Ovary (tissue), 3 donors: ENCODE data around the gene MAP2K5.

Experiments
- POLR2A ChIP-seq: fragments of 450-650 bp; IDR thresholded peaks from one replicate; pipeline ENCODE4 v1.6.1; 2017; ENCODE audit warnings: antibody characterized with exemption, mild to moderate bottlenecking, moderate library complexity
- TF ChIP-seq, protein P1 (sequence below), 3 donors: fragments of 450-650 bp in 2 of 3; fragments of 200-600 bp in 1 of 3; IDR thresholded peaks; one replicate each; pipeline versions ENCODE4 v1.5.1 to v1.8.0; 2016 to 2022; ENCODE audit warnings: antibody characterized with exemption in 3 of 3, mild to moderate bottlenecking in 1 of 3
- donor health status: DM: no; HTN: no; CAD: no.

DNA sequence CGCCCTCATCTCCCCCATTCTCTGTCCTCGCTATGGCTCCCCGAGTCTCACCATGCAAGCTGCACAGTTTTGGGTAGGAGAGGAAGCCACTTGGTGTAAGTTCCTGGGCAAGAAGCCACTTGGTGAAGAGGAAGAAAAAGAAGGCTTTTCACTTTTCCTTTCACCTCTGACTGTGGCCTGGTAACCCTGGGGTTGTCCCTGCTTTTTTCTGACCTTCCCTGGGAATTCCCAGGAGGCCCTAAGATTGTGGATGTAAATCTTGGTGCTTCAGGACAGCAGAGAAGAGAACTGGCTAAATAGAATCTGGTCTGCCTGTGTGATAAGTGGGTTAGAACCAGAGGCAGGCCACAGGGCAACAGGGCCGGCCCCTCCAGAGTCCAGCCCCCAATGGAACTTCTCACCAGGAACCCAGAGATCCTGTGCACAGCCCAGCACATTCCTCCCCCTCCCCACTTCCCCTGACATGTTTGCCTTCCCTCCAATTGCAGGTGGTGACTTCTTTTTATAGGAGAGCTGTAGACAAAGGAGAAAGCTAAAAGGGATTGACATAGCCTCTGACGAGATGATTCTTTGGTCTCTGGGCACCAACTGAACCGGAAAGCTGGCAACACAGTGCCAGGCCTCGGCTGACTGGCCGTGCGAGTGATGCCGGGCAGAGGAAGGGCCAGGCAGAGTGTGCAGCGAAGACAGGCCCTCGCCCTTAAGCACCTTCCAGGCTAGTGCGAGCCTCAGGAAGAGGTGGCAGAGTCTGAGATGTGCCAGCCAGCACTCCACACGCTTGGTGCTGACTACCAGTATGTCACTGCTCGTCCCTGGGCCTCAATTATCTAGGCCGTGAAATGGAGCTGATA is 263.4 kb downstream of the MAP2K5 start:
- TF ChIP-seq, protein P1, sequence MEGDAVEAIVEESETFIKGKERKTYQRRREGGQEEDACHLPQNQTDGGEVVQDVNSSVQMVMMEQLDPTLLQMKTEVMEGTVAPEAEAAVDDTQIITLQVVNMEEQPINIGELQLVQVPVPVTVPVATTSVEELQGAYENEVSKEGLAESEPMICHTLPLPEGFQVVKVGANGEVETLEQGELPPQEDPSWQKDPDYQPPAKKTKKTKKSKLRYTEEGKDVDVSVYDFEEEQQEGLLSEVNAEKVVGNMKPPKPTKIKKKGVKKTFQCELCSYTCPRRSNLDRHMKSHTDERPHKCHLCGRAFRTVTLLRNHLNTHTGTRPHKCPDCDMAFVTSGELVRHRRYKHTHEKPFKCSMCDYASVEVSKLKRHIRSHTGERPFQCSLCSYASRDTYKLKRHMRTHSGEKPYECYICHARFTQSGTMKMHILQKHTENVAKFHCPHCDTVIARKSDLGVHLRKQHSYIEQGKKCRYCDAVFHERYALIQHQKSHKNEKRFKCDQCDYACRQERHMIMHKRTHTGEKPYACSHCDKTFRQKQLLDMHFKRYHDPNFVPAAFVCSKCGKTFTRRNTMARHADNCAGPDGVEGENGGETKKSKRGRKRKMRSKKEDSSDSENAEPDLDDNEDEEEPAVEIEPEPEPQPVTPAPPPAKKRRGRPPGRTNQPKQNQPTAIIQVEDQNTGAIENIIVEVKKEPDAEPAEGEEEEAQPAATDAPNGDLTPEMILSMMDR (IDR thresholded peaks at IDR 0.05) = no peak
- TF ChIP-seq POLR2A = no peak
